GM21515 (cell line): ENCODE results near the gene KCNQ1.

Experiments used
- ATAC-seq: cut with Tn5 transposase; IDR thresholded peaks from one replicate; pipeline ENCODE4 v1.9.1; 2021; ENCODE audit not compliant: unreplicated experiment

The KCNQ1 gene

DNA sequence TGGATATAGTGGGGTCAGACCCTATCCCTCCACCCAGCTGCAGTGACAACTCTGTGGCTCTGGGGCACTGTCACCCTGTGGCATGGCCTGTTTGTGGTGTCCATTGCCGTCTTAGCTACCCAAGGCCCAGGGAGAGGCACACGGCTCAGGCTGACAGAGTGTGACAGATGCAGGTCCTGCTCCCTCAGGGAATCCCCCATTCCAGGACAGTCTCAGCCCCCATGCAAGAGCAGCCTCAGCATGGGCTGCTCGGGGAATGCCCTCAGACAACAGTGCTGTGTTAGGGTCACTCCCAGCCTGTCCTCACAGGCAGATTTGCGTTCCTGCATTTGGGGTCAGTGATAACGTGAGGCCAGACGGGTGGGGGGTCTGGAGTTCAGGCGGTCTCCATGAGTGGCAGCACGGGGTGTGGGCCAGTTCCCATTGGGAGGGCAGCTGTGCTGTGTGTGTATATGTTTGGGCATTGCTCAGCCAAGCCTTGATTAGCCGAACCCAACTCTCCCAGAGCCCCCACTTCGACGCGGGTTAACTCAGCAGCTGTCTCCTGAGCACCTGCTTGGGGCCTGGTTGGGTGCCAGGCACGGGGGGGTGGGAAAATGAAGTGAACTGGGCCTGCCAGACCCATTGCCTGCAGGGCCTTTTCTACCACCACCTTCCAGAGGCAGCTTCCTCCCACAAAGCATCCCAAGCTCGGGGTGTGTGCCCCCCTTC lies 260.2 kb downstream of the KCNQ1 start:
- ATAC-seq: no peak

DNA sequence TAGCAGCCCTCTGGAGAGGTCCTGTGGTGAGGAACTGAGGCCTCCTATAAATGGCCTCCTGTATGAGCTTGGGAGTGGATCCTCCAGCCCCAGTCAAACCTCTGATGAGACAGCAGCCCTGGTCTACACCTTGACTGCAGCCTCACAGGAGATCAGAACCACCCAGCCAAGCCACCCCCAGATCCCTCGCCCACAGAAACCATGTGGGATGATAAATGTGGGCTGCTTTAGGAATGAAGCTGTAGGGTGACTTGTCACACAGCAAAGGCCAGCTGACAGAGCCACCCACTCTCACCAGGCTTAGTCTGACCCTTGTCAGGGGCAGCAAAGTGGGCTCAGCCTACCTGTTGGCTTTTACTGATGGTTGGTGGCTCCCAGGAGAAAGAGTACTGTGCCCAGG lies 261.5 kb downstream of the KCNQ1 start:
- ATAC-seq: no peak

DNA sequence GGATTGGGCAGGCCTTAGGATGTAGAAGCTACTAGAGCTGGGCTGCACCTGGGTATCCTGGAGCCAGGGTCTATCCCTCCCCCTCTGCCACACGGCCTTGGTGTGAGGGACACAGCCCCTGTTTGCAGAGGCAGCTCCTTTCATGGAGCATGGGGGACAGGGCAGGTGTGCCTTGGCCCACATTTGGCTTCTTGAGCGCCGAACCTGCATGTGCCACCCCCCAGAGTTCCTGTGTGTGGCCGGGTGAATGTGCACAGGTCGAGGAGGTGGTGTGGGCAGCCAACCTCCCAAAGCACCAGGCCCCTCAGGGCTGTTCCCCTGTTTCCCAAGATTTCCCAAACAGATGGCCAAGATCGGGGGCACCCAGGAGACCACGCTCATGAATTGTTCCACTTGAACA lies 262.9 kb downstream of the KCNQ1 start:
- no peak for ATAC-seq

DNA sequence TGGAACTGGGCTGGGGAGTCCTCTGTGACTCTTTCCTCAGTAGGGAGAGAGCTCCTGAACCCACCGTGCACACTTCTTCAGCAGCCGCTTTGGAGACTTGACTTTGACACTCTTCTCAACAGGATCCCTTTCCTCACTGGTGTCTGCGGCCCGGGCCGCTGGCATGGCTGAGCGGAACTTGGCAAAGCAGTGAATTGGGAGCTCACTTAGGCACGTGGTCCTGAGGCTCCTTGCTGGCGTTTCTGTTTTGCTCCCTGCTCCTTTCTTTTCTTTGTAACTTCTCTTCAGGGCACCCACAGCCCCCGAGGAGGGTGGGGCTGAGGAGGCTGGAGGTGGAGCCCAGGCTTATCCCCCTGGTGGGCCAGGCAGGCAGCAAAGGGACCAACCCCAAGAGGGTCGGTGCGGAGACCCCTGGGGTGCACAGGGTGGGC lies 263.4 kb downstream of the KCNQ1 start:
- no peak for ATAC-seq

DNA sequence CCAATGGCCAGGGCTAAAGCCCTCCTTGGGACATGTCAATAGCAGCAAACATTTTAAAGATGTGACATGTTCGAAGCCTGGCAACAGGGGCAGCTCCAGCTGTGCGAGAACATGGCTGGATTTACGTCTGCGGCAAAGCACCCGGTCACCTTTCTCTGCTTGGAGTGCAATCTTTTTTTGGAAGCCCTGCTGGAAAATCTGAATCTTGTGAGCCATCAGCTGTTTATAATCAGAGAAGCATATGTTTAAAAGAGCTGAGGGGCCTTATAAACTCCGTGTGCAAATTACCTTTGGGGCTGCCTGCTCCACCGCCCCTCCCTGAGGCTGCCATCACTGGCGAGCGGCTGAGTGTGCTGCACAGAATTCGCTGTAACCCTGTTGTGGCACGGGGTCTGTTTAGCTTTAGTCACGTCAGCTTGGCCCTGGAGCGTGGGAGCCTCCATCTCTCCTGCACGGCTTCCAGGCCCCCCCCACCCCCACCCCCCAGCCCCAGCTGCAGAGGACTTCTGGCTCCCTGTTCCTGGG lies 264.0 kb downstream of the KCNQ1 start:
- no peak for ATAC-seq

DNA sequence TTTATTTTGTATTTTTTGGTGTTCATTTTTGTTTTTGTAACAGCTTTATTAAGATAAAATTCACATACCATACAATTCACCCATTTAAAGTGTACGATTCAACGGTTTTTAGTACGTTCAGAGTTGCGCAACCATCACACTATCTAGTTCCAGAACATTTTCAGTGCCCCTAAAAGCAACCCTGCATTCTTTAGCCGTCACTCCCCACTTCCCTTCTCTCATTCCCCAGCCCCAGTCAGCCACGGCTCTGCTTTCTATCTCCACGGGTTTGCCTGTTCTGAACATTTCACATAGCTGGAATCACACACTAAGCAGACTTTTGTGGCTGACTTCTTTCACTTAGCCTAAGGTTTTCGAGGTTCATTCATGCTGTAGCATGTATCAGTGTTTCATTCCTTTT lies 264.6 kb downstream of the KCNQ1 start:
- ATAC-seq: no peak

DNA sequence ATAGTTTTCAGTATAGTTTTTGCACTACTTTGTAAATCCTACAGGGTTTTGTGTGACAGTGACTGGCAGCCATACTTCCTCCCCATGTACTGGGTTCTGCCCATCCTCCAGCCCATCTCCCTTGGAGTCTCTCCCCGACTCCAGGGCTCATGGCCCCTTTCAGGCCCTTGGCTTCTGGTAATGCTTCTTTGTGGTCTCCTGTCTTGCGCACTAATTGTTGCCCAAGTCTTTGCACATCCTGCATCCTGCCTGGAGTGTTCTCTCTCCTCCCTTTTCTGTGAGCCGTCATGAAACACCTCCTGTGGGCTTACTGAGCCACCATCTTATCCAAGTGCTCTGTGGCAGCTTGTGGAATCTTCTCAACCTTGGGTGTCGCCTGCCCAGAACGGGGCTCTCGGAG lies 266.4 kb downstream of the KCNQ1 start:
- no peak for ATAC-seq

DNA sequence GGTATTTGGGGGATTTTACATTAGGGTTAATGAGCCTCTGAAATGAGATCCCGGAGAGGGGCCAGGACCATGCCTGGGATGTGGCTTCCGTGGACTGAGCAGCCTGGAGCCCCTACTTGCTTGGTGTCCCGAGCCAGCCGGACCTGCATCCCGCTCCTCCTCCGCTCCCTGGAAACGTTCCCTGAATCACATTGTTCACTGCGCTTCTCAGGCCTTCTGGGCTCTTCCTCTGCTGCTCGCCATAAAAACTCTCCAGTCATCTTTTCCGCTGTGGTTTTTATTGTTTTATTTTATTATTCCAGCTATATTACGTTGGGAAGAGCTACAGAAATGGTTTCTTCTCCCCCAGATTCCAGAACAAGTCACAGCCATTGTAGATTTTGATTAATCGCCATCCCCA lies 268.3 kb downstream of the KCNQ1 start:
- ATAC-seq: no peak

DNA sequence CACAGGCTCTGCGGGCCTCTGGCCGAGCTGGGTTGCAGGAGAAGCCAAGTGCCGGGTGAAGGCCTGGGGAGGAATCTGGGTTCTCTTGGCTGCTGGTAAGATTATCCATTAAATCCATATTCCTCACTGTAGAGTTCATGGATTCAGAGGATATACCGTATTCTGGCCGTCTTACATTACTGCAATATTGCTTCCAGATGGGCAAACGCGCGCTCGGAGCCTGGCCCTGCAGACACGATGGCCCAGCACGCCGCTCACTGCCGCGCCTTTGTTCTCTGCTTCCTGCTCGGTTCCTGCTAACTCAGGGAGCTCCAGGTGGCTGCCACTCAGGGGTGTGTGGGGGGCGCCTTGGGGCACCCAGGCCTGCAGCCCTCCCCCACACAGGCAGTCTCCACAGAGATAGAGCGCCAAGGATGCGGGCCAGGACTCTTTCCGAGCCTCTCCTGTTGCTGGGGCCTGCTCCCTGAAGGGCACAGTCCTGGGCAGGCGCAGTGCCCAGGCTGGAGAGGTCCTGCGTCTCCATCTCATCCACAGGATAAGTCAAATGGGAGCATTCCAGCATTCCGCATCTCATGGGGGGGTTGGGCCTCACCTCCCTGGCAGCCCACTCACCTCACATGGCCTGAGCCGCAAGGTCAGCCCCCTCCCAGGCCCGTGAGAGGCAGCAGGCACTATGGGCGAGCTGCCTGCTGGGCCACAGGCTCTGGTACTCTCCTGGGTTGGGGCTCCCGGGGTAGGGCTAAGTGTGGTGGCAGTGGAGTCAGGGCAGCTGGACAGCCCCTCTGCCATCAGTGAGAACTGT lies 269.1 kb downstream of the KCNQ1 start:
- no peak for ATAC-seq

DNA sequence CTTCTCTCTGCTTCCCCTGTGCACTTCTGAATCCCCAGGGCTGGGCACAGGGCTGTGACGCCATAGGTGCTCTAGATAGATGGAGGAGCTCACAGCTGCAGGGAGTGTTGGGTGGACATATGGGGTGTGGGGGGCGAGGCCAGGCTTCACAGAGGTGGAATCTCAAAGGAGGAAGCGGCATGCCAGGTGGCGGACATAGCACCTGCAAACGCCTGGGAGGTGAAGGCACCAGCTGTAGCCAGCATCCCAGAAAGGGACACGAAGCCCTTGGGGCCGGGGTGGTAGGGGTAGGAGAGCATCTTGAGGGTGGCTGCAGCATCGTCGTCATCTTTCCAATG lies 269.6 kb downstream of the KCNQ1 start:
- ATAC-seq: no peak

DNA sequence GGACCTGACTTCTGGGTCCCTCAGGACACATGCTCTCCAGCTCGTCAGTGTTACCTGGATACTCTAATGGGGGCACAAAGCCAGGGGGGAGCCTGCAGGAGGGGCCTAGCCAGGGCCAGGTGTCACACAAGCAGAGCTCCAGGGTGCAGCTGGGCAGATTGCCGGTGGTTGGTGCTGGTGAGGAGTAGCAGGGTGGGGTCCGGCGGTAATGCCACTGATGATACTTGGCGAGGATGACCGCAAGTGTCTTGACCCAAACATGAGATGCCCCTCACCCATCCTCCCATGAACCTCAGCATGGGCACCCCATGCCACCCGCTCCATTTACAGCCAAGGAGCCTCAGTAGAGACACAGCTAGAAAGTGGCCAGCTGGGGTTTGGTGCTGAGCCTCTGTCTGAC lies 270.1 kb downstream of the KCNQ1 start:
- no peak for ATAC-seq

DNA sequence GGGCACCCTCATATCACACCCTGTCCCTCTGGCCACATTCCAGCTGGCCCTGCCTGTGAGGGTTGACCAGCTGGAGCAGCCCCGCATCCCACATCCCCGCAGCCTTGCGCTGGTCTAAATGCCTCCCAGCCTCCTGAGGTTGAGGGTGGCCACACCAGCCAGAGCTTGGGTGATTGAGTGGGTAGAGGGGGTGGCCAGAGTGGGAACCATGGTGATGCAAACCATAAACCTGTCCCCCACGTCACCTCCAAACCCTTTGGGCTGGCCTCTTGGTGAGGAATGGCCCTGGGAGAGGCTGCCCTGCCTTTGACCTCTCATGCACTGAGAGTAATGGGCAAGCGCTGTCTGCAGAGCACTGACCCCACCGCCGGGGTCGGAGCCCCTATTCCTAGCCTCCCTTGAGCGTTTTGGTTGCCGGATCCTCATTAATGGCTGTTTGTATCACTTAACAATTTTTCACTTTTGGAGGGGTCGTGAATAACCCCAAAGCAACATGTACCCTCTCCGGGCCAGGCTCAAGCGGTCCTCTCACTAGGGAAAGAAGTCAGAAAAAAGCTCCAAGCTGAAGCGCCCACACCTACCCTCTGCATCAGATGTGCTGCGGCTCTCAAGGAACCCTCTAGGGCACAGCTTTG lies 271.0 kb downstream of the KCNQ1 start:
- no peak for ATAC-seq

DNA sequence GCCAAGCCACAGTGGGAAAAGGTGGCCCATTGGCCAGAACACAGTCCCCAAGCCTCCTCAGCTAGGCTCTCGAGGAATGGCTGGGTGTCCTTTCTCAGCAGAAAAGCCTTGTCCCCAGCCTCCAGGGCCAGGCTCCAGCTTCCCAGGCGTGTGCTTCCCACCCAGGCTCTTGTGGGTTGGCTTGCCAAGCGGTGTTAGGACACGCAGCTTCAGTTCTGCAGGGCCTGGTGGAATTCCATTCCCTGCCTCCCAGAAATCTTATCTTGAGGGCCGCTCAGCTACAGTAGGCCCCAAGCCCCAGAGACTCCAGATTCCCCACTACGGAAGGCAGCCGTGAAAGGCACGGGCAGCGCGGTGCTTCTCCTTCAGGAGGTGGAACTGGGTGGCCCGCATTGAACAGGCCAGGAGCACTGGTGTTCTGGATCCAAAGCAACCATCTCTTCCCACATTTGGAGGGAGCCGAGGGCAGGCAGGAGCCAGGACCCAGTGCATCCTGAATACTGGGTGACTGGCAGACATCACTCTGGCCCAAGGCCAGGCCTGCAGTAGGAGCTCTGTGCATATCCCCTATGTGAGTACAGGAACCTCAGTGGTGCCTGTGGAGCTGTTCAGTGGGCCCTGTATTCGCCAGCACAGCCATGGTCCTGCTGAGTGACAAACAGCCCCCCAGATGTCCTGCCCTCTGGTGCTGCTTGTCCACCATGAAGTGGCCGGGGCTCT lies 271.7 kb downstream of the KCNQ1 start:
- ATAC-seq: no peak

DNA sequence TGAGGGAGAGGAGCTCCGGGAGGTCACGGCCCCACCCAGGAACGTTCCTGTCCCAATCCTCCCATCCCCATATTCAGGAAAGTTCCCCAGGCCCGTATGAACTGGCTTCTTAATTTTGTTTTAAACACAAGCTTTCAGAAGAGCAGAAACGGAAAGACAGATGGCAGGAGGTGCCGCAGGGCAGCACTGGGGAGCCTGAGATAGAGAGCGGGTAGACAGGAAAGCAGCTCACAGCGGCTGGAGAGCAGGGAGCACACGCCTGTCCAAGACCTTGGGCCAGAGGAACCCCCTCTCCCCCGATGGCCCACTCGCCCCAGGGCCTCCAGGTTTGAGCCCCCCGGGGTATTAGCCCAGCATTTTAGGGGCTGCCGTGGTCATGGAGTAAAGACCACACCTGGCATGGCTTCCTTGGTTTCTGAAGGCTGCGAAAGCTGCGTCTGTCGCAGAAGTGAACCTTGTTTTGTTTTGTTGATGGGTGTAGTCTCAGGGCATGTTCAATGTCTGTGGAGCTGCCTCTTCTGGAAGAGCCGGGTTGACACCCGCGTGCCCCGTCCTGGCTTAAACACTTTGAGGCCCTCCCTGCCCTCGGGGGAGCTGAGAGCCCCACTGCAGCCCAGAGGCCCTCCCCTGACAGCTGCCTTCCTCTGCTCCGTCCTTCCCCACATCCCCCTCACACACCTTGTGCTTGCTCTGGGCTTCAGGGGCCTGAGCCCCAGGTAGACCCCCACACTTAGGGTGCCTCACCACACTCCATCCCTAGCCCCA lies 272.9 kb downstream of the KCNQ1 start:
- no peak for ATAC-seq

DNA sequence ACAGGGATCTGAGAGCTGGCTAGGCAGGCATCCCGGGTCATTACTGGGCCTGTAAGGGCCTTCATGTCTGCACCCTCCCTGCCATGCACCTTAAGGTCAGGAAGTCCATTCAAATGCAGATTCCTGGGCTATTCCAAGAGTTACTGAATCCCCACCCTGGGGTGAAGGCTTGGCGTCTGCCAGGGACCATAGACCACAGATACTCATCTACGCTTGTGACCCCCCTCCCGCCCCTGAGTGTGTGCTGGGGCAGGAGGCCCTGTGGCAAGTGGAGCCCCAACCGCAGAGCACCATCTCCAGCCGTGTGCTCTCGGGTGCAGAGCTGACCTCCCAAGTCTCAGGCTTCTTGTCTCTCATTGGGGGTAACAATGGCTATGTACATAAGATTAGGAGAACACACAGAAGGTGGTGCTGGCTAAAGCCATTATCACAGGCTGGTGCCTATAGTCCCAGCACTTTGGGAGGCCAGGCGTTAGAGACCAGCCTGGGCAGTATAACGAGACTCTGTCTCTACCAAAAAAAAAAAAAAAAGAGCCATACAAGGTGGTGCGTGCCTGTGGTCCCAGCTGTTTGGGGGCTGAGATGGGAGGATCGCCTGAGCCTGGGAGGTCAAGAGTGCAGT lies 274.1 kb downstream of the KCNQ1 start:
- no peak for ATAC-seq

DNA sequence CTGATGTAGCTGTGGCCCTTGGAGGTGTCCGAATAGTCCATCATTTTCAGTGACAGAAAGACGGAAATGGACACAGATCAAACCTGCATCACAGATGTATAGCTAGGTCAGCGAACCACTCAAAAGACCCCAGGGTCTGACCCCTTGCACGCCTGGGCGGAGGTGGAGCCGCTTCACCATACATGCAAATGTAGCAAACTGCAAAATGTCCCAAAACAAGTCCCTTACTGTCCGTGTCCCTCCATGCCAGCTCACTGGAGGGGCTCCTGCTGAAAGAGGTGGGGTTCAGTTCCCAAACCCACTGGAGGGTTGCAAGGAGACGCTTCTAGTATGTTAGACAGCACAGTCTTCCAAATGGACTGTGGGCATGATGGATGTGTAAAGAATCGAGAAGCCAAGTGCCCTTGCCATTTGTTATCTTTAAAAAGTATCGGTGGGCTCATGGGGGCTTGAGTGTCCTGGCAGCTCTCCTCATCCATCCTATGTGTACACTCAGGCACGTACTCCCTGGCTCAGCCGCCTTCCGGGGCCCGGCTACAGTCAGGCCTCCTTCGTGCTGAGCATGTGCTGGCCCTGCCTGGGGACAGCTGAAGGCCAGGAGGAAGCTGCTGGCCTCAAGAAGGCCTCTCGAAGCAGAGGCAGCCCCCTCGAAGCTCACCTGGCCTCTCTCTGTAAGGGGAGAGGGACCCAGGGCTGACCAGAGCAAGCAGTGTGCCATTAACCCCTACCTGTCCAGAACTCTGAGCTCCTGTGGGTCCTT lies 275.2 kb downstream of the KCNQ1 start:
- ATAC-seq: no peak

DNA sequence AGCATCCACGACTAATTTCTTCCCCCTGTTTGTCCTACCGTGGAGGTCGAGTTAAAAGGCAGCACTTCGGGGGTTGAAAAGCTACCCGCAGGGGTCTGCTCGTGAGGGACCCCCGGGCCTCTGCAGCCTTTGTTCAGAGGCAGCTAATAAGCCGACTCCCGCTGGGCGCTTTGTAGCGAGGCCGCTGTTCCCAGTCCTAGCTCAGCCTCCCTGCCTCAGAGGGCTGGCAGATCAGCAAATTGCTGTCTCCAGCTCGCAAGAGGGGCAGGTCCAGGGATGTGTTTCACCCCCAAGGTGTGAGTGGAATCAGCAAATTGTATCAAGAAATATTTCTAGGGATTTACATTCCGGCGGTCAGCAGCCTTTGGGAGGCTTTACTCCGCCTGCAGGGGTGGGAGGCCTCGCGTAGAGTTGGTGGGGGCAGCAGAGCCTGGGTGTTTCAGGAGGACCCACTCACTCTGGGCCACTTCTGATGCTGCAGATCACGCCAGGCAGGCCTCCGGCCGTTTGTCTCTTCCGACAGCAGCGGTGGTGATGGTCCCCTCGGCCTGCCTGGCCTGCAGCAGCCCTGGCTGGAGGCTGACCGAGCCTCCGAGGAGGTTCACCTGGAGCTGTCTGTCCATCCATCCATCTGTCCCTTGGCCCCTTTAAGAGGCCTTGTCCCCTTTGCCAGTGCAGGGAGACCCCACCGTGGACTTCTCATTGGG lies 276.6 kb downstream of the KCNQ1 start:
- no peak for ATAC-seq

DNA sequence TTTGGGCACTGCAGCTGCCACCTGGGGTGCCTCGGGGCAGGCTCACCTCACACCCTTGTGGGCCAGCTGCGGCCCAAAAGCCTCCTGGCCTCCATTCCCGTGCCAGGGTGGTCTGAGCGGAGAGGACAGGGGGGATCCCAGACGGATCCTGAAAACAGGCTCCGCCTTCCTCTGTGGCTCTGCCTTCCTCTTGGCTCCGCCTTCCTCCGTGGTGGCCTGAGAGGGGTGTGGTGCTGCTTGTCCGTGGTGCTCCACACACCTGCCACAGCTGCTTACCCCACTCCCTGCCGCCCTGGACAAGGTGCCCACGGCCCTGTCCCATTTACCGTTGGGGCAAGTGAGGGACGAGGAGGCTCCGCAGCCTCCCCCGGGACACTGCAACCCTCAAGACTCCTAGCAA lies 278.1 kb downstream of the KCNQ1 start:
- ATAC-seq: no peak

DNA sequence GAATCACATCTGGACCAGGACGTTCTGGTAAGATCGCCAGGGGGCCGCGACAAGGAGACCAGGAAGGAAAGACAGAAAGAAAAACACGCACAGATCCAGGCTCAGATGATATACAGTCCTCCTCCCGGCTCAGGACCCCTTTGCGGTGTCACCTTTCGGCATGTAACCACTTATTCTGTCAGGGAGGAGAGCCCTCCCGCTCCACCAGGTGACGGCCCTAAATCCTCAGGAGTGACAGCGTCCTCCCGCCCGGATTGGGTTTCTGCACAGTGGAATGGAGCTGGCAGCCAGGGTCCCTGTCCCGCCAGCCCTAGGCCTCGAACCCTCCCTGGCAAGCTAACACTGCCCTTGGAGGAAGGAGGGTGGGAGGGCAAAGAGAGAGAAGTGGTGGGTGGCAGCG lies 279.3 kb downstream of the KCNQ1 start:
- no peak for ATAC-seq
